Neuronal stem cell (in vitro differentiated cells): ENCODE results near the gene NFATC2.

Source experiments
- DNase-seq: peaks from one replicate; pipeline ENCODE4 v3.0.0-alpha.2; 2013; ENCODE audit warnings: low spot score
- H2AFZ ChIP-seq: one replicate; pipeline ENCODE4 v1.6.1; 2013; ENCODE audit warnings: mild to moderate bottlenecking, low read length, inconsistent platforms
- H2AK5ac ChIP-seq: 2 replicates; pipeline ENCODE4 v1.6.1; 2013; ENCODE audit warnings: low read depth, mild to moderate bottlenecking, inconsistent platforms, low read length, moderate library complexity, mixed read lengths
- H2BK120ac ChIP-seq: 2 replicates; pipeline ENCODE4 v1.6.1; 2013; ENCODE audit warnings: low read depth, mild to moderate bottlenecking, inconsistent platforms, low read length, moderate library complexity, mixed read lengths
- H2BK12ac ChIP-seq: one replicate; pipeline ENCODE4 v1.6.1; 2013; ENCODE audit warnings: low read length, inconsistent platforms
- H2BK15ac ChIP-seq: 2 replicates; pipeline ENCODE4 v1.6.1; 2013; ENCODE audit warnings: mild to moderate bottlenecking, low read length, inconsistent platforms, mixed read lengths
- H2BK5ac ChIP-seq: one replicate; pipeline ENCODE4 v1.6.1; 2013; ENCODE audit warnings: inconsistent platforms, mild to moderate bottlenecking, low read length, moderate library complexity
- H3K14ac ChIP-seq: one replicate; pipeline ENCODE4 v1.6.1; 2013; ENCODE audit warnings: low read length, inconsistent platforms
- H3K18ac ChIP-seq: 2 replicates; pipeline ENCODE4 v1.6.1; 2013; ENCODE audit warnings: low read length, inconsistent platforms
- H3K23ac ChIP-seq: 2 replicates; pipeline ENCODE4 v1.6.1; 2013; ENCODE audit warnings: low read depth, mild to moderate bottlenecking, mixed read lengths, low read length, inconsistent platforms; ENCODE audit not compliant: poor library complexity
- H3K27ac ChIP-seq: replicated peaks from 3 replicates; pipeline ENCODE4 v1.5.1; 2013; ENCODE audit warnings: low read length, inconsistent platforms
- H3K27me3 ChIP-seq, 3 experiments: 2 replicates each; pipeline ENCODE4 v1.6.1; 2013; ENCODE audit warnings: low read length in 3 of 3, mild to moderate bottlenecking in 2 of 3, inconsistent platforms in 1 of 3, low read depth in 1 of 3, mixed read lengths in 1 of 3, moderate library complexity in 1 of 3; ENCODE audit not compliant: control insufficient read depth in 3 of 3, insufficient read depth in 3 of 3
- H3K36me3 ChIP-seq, 2 donors: replicated peaks in 1 of 2; 2 replicates each; pipeline ENCODE4 v1.6.1; 2013; ENCODE audit warnings: low read length in 2 of 2; ENCODE audit not compliant: control insufficient read depth in 2 of 2, insufficient read depth in 2 of 2
- H3K4ac ChIP-seq: 2 replicates; pipeline ENCODE4 v1.6.1; 2013; ENCODE audit warnings: inconsistent platforms, mild to moderate bottlenecking, low read length, moderate library complexity
- H3K4me1 ChIP-seq, 2 donors: 1 replicate in 1 of 2; 2 replicates in 1 of 2; pipeline ENCODE4 v1.6.1; 2013; ENCODE audit warnings: low read length in 2 of 2, low read depth in 1 of 2; ENCODE audit not compliant: control insufficient read depth in 2 of 2, insufficient read depth in 1 of 2
- H3K4me2 ChIP-seq: one replicate; pipeline ENCODE4 v1.6.1; 2013; ENCODE audit warnings: mild to moderate bottlenecking, low read length, inconsistent platforms; ENCODE audit not compliant: insufficient read depth, poor library complexity, severe bottlenecking
- H3K4me3 ChIP-seq, 2 donors: 2 replicates each; pipeline ENCODE4 v1.5.1; 2013; ENCODE audit warnings: low read length in 2 of 2, mild to moderate bottlenecking in 2 of 2, inconsistent platforms in 1 of 2, moderate library complexity in 1 of 2
- H3K79me1 ChIP-seq: one replicate; pipeline ENCODE4 v1.6.1; 2013; ENCODE audit warnings: low read depth, mild to moderate bottlenecking, inconsistent platforms, low read length, moderate library complexity
- H3K9ac ChIP-seq: one replicate; pipeline ENCODE4 v1.6.1; 2013; ENCODE audit warnings: mild to moderate bottlenecking, low read depth, low read length, inconsistent platforms; ENCODE audit not compliant: poor library complexity
- H3K9me3 ChIP-seq, 2 donors: replicated peaks in 1 of 2; 2 replicates each; pipeline versions ENCODE3 to v1.6.1; 2013; ENCODE audit warnings: low read length in 2 of 2, mild to moderate bottlenecking in 2 of 2, inconsistent platforms in 1 of 2, low read depth in 1 of 2, mixed read lengths in 1 of 2, moderate library complexity in 1 of 2; ENCODE audit not compliant: control insufficient read depth in 2 of 2, insufficient read depth in 1 of 2
- H4K8ac ChIP-seq: one replicate; pipeline ENCODE4 v1.6.1; 2013; ENCODE audit warnings: low read depth, mild to moderate bottlenecking, inconsistent platforms, low read length, moderate library complexity
- H4K91ac ChIP-seq: one replicate; pipeline ENCODE4 v1.6.1; 2013; ENCODE audit warnings: low read length, low read depth, mild to moderate bottlenecking, inconsistent platforms; ENCODE audit not compliant: poor library complexity
- WGBS, 2 donors: extraction: QIAGEN DNeasy Blood & Tissue Kit; methylation state at CpG; one replicate each; pipeline ENCODE4 v1.1.7; 2013; ENCODE audit warnings: missing lambda C conversion rate in 2 of 2, mixed read lengths in 1 of 2; ENCODE audit not compliant: insufficient read length in 2 of 2, insufficient replicate concordance in 1 of 2; ENCODE audit errors: extremely low coverage in 2 of 2; 5-methylcytosine and 5-hydroxymethylcytosine counted together

The NFATC2 gene

DNA sequence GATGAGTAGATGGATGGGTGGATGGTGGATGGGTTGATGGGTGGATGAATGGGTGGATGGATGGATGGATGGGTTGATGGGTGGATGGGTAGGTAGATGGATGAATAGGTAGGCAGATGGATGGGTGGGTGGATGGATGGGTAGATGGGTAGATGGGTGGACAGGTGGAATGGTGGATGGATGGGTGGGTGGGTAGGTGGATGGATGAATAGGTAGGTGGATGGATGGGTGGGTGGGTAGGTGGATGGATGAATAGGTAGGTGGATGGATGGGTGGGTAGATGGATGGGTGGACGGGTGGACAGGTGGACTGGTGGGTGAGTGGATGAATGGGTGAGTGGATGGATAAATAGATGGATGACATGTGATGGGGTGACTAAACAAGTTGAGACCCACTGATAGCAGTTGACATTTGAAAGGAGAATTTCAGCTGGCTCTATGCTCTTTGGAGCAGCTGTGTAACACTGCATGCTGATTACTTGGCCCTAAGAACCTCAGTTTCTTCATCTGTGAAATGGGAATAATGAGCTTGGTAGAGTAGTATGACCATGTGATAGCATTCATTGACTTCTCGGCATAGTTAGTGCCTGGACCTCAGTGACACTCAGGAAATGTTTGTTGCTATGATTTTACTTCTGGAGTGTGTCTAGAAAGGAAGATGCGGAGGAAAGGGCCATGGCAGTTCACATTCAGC is 184.3 kb downstream of the NFATC2 start:
- no CpG with 5 or more reads among the region's 3 CpGs for WGBS, 2 donors
- H2BK5ac ChIP-seq = no peak overlapping the region

DNA sequence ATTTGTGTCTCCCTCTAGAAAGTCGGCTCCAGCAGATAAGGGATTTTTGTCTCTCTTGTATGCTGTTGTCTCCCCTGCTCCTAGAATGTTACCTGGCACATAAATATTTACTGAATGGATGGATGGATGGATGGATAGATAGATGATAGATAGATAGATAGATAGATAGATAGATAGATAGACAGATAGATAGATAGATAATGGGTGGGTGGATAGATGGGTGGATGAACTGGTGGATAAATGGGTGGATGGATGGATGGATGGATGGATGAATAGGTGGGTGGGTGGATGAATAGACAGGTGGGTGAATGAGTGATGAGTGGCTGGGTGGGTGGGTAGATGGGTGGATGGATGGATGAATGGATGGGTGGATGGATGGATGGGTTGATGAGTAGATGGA is 185.0 kb downstream of the NFATC2 start:
- H3K4me3 ChIP-seq = no peak overlapping the region
- H2BK15ac ChIP-seq = no peak overlapping the region
- H3K27me3 ChIP-seq = no peaks in the 10 kb centered on the region
- no peak overlapping the region for H3K27ac ChIP-seq
- no peak overlapping the region for H3K18ac ChIP-seq
- no peak for DNase-seq
- no peak overlapping the region for H2BK120ac ChIP-seq
- H2AFZ ChIP-seq = no peak overlapping the region
- H3K4me2 ChIP-seq = no peak overlapping the region
- no peaks in the 10 kb centered on the region for H3K9me3 ChIP-seq
- no peak overlapping the region for H2BK12ac ChIP-seq
- no peak overlapping the region for H4K8ac ChIP-seq
- H4K91ac ChIP-seq = no peak overlapping the region
- H3K36me3 ChIP-seq = no peaks in the 10 kb centered on the region
- no peak overlapping the region for H3K9ac ChIP-seq
- H2BK5ac ChIP-seq = no peak overlapping the region
- WGBS, 2 donors = no CpG with 5 or more reads among the region's 1 CpG
- no peaks in the 10 kb centered on the region for H3K79me1 ChIP-seq
- no peaks in the 10 kb centered on the region for H3K4me1 ChIP-seq
- no peak overlapping the region for H2AK5ac ChIP-seq
- no peak overlapping the region for H3K14ac ChIP-seq
- H3K4ac ChIP-seq = no peak overlapping the region
- no peak overlapping the region for H3K23ac ChIP-seq

More for the DNA sequence above, 184.3 kb downstream of the NFATC2 start:
- H3K4ac ChIP-seq = no peak overlapping the region
- H3K27me3 ChIP-seq = no peaks in the 10 kb centered on the region
- no peak overlapping the region for H3K23ac ChIP-seq
- H3K9me3 ChIP-seq = peaks cover 0 to under 1% of the 10 kb centered on the region in 2 donors
- no peak overlapping the region for H2BK12ac ChIP-seq
- no peak overlapping the region for H2BK15ac ChIP-seq
- H4K91ac ChIP-seq = no peak overlapping the region
- H3K18ac ChIP-seq = no peak overlapping the region
- no peak overlapping the region for H2AFZ ChIP-seq
- H3K4me1 ChIP-seq = no peaks in the 10 kb centered on the region
- H3K27ac ChIP-seq = no peak overlapping the region
- no peak for DNase-seq
- H3K36me3 ChIP-seq = no peaks in the 10 kb centered on the region
- H2BK120ac ChIP-seq = no peak overlapping the region
- no peaks in the 10 kb centered on the region for H3K79me1 ChIP-seq
- no peak overlapping the region for H3K4me2 ChIP-seq
- H3K14ac ChIP-seq = no peak overlapping the region
- H3K9ac ChIP-seq = no peak overlapping the region
- no peak overlapping the region for H3K4me3 ChIP-seq
- H4K8ac ChIP-seq = no peak overlapping the region
- no peak overlapping the region for H2AK5ac ChIP-seq

DNA sequence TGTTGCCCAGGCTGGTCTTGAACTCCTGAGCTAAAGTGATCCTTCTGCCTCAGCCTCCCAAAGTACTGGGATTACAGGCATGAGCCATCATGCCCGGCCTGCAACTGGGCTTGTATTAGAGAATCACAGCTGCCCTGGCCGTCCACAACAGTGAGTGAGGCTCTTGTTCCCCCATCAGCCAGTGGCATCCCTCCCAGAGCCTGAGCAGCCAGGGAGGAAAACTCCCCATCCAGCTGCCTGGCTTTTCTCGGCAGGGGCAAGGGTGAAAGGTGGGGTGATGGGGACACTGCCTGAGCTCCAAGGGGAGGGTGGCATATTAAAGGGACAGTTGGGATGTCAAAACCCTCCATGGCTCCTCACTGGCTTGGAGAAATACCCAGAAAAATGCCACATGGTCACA is 185.6 kb downstream of the NFATC2 start:
- Histone ChIP-seq H3K4me2 (no peak overlapping the region), H2BK15ac (no peak overlapping the region), H2BK12ac (no peak overlapping the region), H2AFZ (no peak overlapping the region), H3K27ac (no peak overlapping the region), H2BK5ac (no peak overlapping the region), H3K23ac (no peak overlapping the region), H3K79me1 (no peaks in the 10 kb centered on the region), H3K4ac (no peak overlapping the region), H3K36me3 (no peaks in the 10 kb centered on the region), H4K8ac (no peak overlapping the region), H2AK5ac (no peak overlapping the region), H3K18ac (no peak overlapping the region), H3K4me1 (no peaks in the 10 kb centered on the region), H3K9me3 (no peaks in the 10 kb centered on the region), H3K27me3 (no peaks in the 10 kb centered on the region), H2BK120ac (no peak overlapping the region), H3K4me3 (no peak overlapping the region), H3K9ac (no peak overlapping the region), H3K14ac (no peak overlapping the region), H4K91ac (no peak overlapping the region)
- DNase-seq = no peak
- WGBS, 2 donors = no CpG with 5 or more reads among the region's 3 CpGs

DNA sequence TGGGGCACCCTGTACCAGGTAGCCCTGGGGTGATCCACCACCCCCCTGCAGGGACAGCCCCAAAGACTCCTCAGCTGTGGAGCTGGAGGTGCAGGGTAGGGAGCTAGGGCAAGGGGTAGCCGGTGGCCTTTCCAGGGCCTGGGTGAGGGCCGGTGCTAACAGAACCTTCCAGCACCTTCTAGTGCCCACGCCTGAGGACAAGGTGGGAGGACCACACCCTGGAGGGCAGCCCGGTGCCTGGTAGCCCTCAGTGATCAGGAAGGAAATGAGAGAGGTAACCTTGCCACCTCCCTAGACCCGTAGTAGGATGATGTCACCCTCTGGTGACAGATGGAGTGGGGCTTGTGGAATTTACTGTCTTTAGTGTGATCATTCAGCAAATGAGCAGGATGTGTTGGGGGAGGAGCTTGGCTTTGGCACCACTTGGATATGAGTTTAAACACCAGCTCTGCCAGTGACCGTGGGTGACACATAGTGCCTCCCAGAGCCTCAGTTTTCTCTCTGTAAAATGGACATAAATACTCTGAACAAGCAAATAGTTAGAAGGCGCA is 187.7 kb downstream of the NFATC2 start:
- Histone ChIP-seq H3K36me3 (no peaks in the 10 kb centered on the region), H4K91ac (no peak overlapping the region), H2BK15ac (no peak overlapping the region), H3K79me1 (no peaks in the 10 kb centered on the region), H3K4me2 (no peak overlapping the region), H3K18ac (no peak overlapping the region), H2BK5ac (no peak overlapping the region), H3K4me1 (no peaks in the 10 kb centered on the region), H2AFZ (no peak overlapping the region), H2BK120ac (no peak overlapping the region), H3K14ac (no peak overlapping the region), H3K27me3 (peaks cover 0 to 3% (median 0%) of the 10 kb centered on the region in 3 experiments), H2BK12ac (no peak overlapping the region), H3K9me3 (no peaks in the 10 kb centered on the region), H4K8ac (no peak overlapping the region), H3K23ac (no peak overlapping the region), H3K4me3 (no peak overlapping the region), H2AK5ac (peak overlapping the region; percentile 9), H3K27ac (no peak overlapping the region), H3K4ac (no peak overlapping the region), H3K9ac (peak overlapping the region; percentile 31)
- DNase-seq = no peak
- no CpG with 5 or more reads among the region's 7 CpGs for WGBS, 2 donors
